B cell (primary cell): ENCODE measurements around the gene RDH14. TPM values are rescaled to one million over a fixed set of nuclear protein-coding genes. Genes with fewer than 3 reads are reported as not detected.

ENCODE experiments used
- ATAC-seq: fragments of 200-7000 bp; cut with Tn5 transposase; one replicate; pipeline ENCODE4 v1.10.0; 2021; ENCODE audit warnings: low read depth, mild to moderate bottlenecking, moderate number of reproducible peaks, moderate library complexity
- CTCF ChIA-PET: fragments of 350-600 bp; sonication (Branson Sonifier 250); formaldehyde crosslinking; loops from one replicate; lab custom pipeline; 2021; ENCODE audit warnings: antibody characterized with exemption, inconsistent platforms; lab: Charles Lee
- POLR2A ChIA-PET: fragments of 350-600 bp; sonication (Branson Sonifier 250); formaldehyde crosslinking; loops from one replicate; lab custom pipeline; 2021; ENCODE audit warnings: antibody characterized with exemption; lab: Charles Lee
- DNase-seq: peaks from one replicate; pipeline ENCODE4 v3.0.0; 2013
- H2AFZ ChIP-seq: 2 replicates; pipeline ENCODE4 v1.6.1; 2012; ENCODE audit warnings: mild to moderate bottlenecking, low read depth, low read length; ENCODE audit not compliant: insufficient read depth, poor library complexity, severe bottlenecking
- H3K27ac ChIP-seq, 2 donors: 1 replicate in 1 of 2; 2 replicates in 1 of 2; pipeline ENCODE4 v1.5.1; 2012 to 2013; ENCODE audit warnings: low read length in 2 of 2, mild to moderate bottlenecking in 2 of 2, moderate library complexity in 1 of 2
- H3K27me3 ChIP-seq, 4 experiments: fragments of 200-600 bp in 1 of 4; sonication (generic) in 1 of 4; replicated peaks in 1 of 4; 1 replicate in 2 of 4; 2 replicates in 2 of 4; pipeline versions ENCODE4 v1.6.1 to v1.7.0; 2013 to 2016; ENCODE audit warnings: low read length in 3 of 4, mild to moderate bottlenecking in 2 of 4, mixed read lengths in 1 of 4, moderate library complexity in 1 of 4; ENCODE audit not compliant: insufficient read depth in 4 of 4, control insufficient read depth in 3 of 4; ENCODE audit errors: control extremely low read depth in 1 of 4
- H3K36me3 ChIP-seq, 2 experiments: replicated peaks in 1 of 2; 1 replicate in 1 of 2; 2 replicates in 1 of 2; pipeline versions ENCODE4 v1.6.1 to v1.7.1; 2013; ENCODE audit warnings: low read length in 1 of 2; ENCODE audit not compliant: insufficient read depth in 2 of 2, control insufficient read depth in 1 of 2; ENCODE audit errors: control extremely low read depth in 1 of 2, extremely low read depth in 1 of 2
- H3K4me1 ChIP-seq, 2 donors: fragments of 200-600 bp in 1 of 2; sonication (generic) in 1 of 2; 1 replicate in 1 of 2; 2 replicates in 1 of 2; pipeline versions ENCODE4 v1.5.1 to v1.6.1; 2013 to 2017; ENCODE audit warnings: low read length in 2 of 2; ENCODE audit not compliant: control insufficient read depth in 2 of 2, insufficient read depth in 2 of 2
- H3K4me2 ChIP-seq: replicated peaks from 2 replicates; pipeline ENCODE3; 2012; ENCODE audit warnings: mild to moderate bottlenecking, low read depth, low read length; ENCODE audit not compliant: poor library complexity, severe bottlenecking
- H3K4me3 ChIP-seq, 5 experiments: fragments of 200-600 bp in 1 of 5; sonication (generic) in 1 of 5; 1 replicate in 3 of 5; 2 replicates in 2 of 5; pipeline versions ENCODE4 v1.5.1 to v1.7.0; 2011 to 2016; ENCODE audit warnings: low read length in 4 of 5, mild to moderate bottlenecking in 4 of 5, low read depth in 2 of 5, control low read depth in 1 of 5, moderate library complexity in 1 of 5; ENCODE audit not compliant: insufficient read depth in 1 of 5; ENCODE audit errors: control extremely low read depth in 1 of 5, extremely low read depth in 1 of 5
- H3K79me2 ChIP-seq: fragments of 200-600 bp; sonication (generic); one replicate; pipeline ENCODE4 v1.6.0; 2016; ENCODE audit warnings: low read length; ENCODE audit not compliant: control insufficient read depth, insufficient read depth
- H3K9ac ChIP-seq: fragments of 200-600 bp; sonication (generic); 2 replicates; pipeline ENCODE4 v1.6.1; 2017; ENCODE audit warnings: mild to moderate bottlenecking, low read length, moderate library complexity
- H3K9me3 ChIP-seq, 3 donors: one replicate each; pipeline versions ENCODE4 v1.6.1 to v1.7.1; 2013; ENCODE audit warnings: low read length in 2 of 3; ENCODE audit not compliant: control insufficient read depth in 2 of 3, insufficient read depth in 1 of 3; ENCODE audit errors: control extremely low read depth in 1 of 3
- H4K20me1 ChIP-seq: 2 replicates; pipeline ENCODE4 v1.6.0; 2012; ENCODE audit warnings: mild to moderate bottlenecking, low read length; ENCODE audit not compliant: insufficient read depth, control insufficient read depth, poor library complexity, severe bottlenecking
- H3K27ac Mint-ChIP-seq: one replicate; pipeline ENCODE4 v1.8.0; 2021; ENCODE audit warnings: mixed read lengths
- H3K27me3 Mint-ChIP-seq: one replicate; pipeline ENCODE4 v1.8.0; 2021; ENCODE audit warnings: mixed read lengths
- H3K4me1 Mint-ChIP-seq: one replicate; pipeline ENCODE4 v1.8.0; 2021; ENCODE audit warnings: mixed read lengths
- H3K4me3 Mint-ChIP-seq: one replicate; pipeline ENCODE4 v1.8.0; 2021; ENCODE audit warnings: mixed read lengths
- H3K9me3 Mint-ChIP-seq: one replicate; pipeline ENCODE4 v1.8.0; 2022; ENCODE audit warnings: mixed read lengths; ENCODE audit not compliant: insufficient read depth
- CTCF ChIP-seq: fragments of 200-600 bp; IDR thresholded peaks from one replicate; pipeline ENCODE4 v1.8.0; 2022; ENCODE audit warnings: antibody characterized with exemption, mild to moderate bottlenecking
- EZH2 ChIP-seq: IDR thresholded peaks from 2 replicates; pipeline ENCODE4 v1.6.1; 2012; ENCODE audit warnings: borderline replicate concordance, low read depth, mild to moderate bottlenecking, moderate library complexity, low read length; ENCODE audit not compliant: insufficient read depth, poor library complexity, severe bottlenecking
- WGBS: methylation state at CpG from one replicate; pipeline ENCODE4 v1.1.5; 2013; ENCODE audit warnings: missing lambda C conversion rate; ENCODE audit not compliant: insufficient coverage; 5-methylcytosine and 5-hydroxymethylcytosine counted together
- intact Hi-C: fragments of 100-400 bp; cut with micrococcal nuclease; formaldehyde crosslinking; loops from one replicate; pipeline ENCODE4 v1.10.0; 2022
- polyA plus RNA-seq: library from polyadenylated mRNA; depleted of rRNA; stranded (reverse); fragments of >200 nt; gene quantifications from 2 replicates; pipeline ENCODE4 v1.2.3, GENCODE V29; 2012
- total RNA-seq, 2 donors: library from RNA; stranded (reverse); fragments of 120-200 nt in 1 of 2; gene quantifications; 1 replicate in 1 of 2; 2 replicates in 1 of 2; pipeline versions ENCODE4 v1.2.3 to v1.2.4, GENCODE V29; 2013 to 2022

The RDH14 gene
- total and polyA plus RNA-seq, 2 donors (not counting 1 experiment from before 2014, with no cell fraction given): 9.6 to 18.5 TPM

- H3K36me3 ChIP-seq: no peaks in the 10 kb centered on the region
- no peaks in the 10 kb centered on the region for H4K20me1 ChIP-seq
- 100% methylated on average over 2 of the region's 2 CpGs for WGBS
- TF ChIP-seq CTCF: no peak
- TF ChIP-seq EZH2: no peak
- Mint-ChIP-seq H3K9me3 (no peaks in the 10 kb centered on the region), H3K27me3 (peaks cover 11% of the 10 kb centered on the region), H3K27ac (no peak overlapping the region), H3K4me1 (no peaks in the 10 kb centered on the region), H3K4me3 (no peak overlapping the region)
- no peaks in the 10 kb centered on the region for H3K79me2 ChIP-seq
- H3K9ac ChIP-seq: no peak overlapping the region
- H2AFZ ChIP-seq: no peak overlapping the region
- H3K27ac ChIP-seq: no peak overlapping the region
- ATAC-seq: no peak
- no peak for DNase-seq
- intact Hi-C loops: loop anchor here (5.0 kb wide), 1 partner anchor 230 kb away; no protein-coding TSS in a partner anchor
- no peak overlapping the region for H3K4me2 ChIP-seq
- H3K4me3 ChIP-seq: no peak overlapping the region
- CTCF ChIA-PET: interaction anchor here (2.5 to 6.5 kb wide), 4 partner anchors 10 to 1340 kb away, joined by 8 to 103 read pairs (median 20); partner anchors contain the start of gene RDH14
- H3K27me3 ChIP-seq: peaks cover 0 to 4% (median 1%) of the 10 kb centered on the region in 4 experiments
- POLR2A ChIA-PET: no interaction called here
- H3K4me1 ChIP-seq: no peaks in the 10 kb centered on the region
- H3K9me3 ChIP-seq: no peaks in the 10 kb centered on the region
These were observed 37.8 kb downstream of the RDH14 start for GRCh38 chr2:18522484-18523146.
